Skin epidermis (tissue), 12 donors: Measurements from ENCODE around the gene MYRIP.

ENCODE experiments used
- H3K27ac ChIP-seq, 21 experiments: fragments of 200-600 bp; sonication (generic) in 11 of 21; one replicate each; pipeline ENCODE4 v1.5.0; 2020; ENCODE audit warnings: mild to moderate bottlenecking in 3 of 21, inconsistent platforms in 2 of 21, moderate library complexity in 2 of 21
- H3K4me3 ChIP-seq, 7 experiments: fragments of 200-600 bp; sonication (generic) in 2 of 7; one replicate each; pipeline ENCODE4 v1.5.0; 2020; ENCODE audit warnings: inconsistent platforms in 2 of 7, mild to moderate bottlenecking in 2 of 7, moderate library complexity in 1 of 7

Gene MYRIP

DNA sequence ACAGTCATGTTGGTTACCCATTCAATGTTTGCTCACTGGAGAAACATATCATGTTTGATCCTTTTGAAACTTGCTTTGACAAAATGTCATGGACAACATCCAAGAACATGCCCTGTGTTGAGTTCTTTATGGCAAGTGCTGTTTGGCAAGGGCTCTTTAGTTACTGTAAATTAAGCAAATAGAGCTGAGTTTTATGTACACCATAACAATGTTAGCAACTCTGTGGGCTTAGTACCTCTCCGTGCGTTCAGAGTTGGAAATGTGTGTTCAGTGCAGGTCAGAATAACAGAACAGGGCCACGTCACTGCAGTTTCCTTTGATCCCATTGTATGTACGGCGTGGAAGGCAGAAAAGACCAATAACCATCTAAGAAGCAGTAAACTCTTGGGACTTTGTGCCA, 132.5 kb downstream of the MYRIP start:
- Histone ChIP-seq H3K27ac (no peak overlapping the region), H3K4me3 (no peak overlapping the region)

DNA sequence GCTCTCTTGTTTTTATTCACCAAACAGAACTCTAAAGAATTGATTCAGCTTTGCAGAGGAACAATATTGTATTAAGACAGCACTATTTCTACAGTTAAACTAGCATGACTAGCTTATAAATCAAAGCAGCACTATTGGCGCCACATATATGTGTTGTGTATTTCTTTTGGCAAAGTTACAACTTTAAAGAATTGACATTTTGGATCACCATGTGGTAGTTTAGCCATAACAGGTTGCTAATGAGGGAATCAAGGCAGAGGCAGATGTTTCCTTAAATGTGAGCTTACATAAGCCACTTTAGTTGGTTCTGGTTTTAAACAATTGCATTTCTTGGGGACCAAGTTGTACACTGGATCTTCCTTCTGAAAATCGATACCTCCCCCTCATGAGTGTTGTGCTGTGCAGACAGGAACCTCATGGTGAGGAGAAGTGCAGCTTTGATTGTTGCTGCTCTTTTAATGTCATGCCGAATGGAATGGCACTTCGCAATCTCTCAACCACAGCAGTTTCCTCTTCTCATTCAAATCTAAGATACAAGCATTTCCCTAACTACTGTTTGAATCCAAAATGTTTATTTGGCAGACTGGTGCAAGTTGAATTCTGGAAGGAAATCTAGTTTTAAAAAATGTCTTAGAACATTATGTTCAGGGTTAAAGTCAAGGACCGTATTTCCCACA, 151.2 kb downstream of the MYRIP start:
- Histone ChIP-seq H3K27ac (peak overlapping the region in 4 of 21 experiments; percentile 13 to 67 (median 26)), H3K4me3 (no peak overlapping the region)

DNA sequence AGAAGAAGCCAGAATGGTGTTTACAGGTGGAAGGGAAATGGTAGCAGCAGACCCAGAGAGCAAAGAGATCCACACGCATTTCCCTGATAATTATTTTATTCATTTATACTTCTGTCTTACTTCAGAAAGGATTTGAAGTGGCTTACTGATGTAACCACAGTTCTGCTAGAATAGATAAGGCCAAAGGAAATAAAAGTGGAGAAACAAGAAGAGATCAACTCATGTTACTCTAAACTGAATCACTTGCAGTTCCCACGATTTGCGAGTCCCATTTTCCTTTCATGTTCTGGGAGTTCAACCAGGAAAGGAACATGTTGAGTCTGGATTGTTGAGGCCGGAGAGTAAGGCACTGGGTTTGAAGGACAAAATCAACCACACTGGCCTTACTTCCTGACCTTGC, 151.8 kb downstream of the MYRIP start:
- no peak overlapping the region for H3K4me3 ChIP-seq
- H3K27ac ChIP-seq, result peak overlapping the region in 9 of 21 experiments; percentile 5 to 79 (median 31)

DNA sequence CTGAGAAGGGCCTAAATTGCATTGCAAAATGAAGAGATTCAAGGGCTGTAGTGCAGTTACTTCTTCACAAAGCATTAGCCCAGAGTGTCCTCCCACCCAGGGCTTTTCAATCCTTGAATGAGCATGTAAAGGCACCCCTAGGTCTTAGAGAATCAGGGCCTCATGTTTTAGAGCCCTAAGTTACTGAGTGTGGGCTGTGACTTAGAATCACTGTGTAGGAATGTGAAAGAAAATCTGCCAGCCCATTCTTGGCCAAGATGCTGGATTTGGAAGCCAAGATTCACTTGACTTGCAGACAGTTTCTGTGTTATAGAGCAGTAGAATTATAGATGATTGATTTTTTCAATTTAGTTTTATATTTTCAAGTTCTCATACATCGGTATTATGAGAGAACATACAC, 153.2 kb downstream of the MYRIP start:
- no peak overlapping the region for H3K4me3 ChIP-seq
- H3K27ac ChIP-seq, result peak overlapping the region in 4 of 21 experiments; percentile 26 to 79 (median 42)

DNA sequence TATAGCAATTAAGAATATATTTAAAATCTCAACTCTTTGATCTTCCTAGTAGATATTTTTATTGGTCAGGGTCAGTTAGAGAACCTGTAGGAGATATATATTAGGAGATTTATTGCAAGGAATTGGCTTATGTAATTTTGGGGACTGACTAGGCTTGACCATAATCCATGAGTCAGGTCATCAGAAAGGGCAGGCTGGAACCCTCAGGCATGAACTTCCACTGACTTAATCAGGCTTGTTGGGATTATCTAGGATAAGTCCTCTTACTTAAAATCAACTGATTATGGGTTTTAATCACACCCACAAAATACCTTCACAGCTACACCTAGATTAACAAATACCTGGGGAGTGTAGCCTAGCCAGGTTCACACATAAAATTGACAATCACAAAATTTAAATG, 156.1 kb downstream of the MYRIP start:
- Histone ChIP-seq H3K4me3 (no peak overlapping the region), H3K27ac (no peak overlapping the region)

DNA sequence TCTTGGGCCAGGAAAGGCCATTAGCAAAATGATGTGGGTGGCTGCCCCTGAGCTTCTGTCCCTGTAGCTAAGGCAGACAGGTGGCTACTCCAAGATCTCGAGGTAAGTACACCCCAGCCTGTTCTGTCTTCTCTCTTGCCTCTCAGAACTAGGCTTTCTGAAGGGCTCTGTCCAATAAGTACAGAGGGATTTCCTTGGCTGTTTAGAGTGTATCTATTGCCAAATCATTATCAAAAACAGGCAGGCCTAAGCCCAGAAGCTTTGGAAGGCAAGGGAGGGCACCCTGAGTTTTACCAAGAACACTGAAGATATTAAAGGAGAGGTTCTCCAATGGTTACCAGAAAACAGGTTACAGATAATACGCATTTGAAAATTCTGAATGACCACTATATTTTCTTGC, 156.6 kb downstream of the MYRIP start:
- H3K27ac ChIP-seq, result no peak overlapping the region
- no peak overlapping the region for H3K4me3 ChIP-seq

DNA sequence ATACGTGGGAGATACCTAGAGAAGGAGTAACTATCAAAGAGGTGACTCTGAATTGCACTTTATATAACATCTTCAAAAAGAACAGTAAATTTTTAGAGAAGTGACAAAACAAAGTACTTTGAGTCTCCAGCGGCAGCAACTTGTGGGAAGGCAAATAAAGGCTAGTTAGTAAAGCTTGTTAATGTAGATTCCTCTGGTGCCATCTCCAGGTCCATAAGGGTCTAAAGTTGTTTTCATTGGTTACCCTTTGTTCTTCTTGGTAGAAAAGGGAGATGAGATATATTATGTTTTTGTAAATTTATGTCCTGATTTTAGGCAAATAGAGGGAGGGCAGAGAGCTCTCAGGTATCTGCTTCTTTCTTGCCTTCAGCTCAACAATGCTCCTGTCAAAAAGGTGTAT, 161.6 kb downstream of the MYRIP start:
- no peak overlapping the region for H3K27ac ChIP-seq
- no peak overlapping the region for H3K4me3 ChIP-seq

DNA sequence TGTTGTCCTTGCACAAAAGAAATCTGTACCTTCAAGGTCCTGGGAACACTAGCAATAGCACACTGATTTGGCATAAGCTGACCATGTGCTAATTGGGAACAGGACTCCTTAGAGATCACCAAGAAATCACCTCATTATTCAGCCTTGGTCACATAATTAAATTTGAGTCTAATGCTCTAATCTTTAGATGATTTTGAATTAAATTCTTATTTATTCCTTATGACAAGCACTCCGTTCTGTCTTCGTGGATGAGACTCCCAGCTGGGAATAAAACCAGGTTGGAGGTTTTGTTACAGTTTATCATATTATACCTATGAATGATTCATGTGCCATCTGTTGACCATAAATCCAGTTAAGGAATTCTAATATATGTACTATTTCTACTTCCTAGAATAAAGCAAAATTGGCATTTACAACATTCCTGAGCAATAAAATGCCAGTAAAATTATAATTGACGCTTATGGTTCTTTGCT, 162.2 kb downstream of the MYRIP start:
- H3K27ac ChIP-seq, result no peak overlapping the region

DNA sequence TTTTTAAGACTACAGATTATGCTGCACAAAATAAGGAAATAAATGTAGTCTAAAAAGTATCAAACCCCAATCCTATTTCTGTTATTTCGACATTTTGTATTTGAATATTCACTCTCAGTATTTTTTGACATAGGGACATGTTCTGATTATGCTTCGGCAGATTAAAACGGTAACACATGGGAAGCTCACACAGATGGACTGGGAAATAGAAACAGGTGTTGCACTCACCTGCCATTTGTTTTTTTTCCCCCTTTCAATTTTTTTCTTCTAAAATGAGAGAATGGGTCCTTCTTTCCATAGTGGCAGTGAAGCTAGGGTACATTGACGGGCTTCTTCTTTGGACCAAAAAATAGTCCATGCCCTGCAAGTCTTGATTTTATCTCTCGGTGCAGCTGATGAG, 163.1 kb downstream of the MYRIP start:
- no peak overlapping the region for H3K27ac ChIP-seq
- no peak overlapping the region for H3K4me3 ChIP-seq

More for the DNA sequence above, 162.2 kb downstream of the MYRIP start:
- no peak overlapping the region for H3K4me3 ChIP-seq

DNA sequence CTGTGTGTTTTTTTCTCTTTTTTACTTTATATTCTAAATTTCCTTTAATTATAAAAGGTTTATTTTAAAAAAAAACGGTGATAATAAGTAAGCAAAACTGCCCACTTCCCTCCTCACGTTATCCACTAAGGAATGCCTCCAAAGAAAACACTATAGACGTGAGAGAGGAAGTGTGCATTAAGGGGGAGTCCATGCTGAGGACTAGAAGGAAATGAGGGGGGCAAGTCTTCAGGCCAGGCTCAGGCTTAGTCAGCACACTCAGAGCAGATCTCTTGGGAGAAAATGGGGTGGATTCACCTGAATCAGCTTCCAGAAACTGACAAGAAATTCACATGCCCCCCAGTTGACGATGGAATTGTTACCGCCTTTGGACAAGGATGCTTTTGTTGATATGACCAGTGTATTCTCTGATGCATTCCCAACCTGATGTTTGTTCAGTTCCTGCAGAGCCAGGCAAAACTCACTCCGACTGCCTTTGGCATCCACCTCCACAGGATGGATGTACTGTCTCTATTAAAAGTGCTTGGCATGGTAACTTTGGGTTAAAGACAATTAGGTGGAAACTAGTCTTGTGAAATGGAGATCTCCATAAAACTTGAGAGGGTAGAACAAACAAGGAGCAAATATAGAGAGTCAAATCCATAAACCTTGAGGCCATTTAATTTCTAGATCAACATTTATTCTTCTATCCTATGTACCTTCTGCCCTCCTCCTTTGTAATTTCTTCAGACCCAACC, 167.8 kb downstream of the MYRIP start:
- no peak overlapping the region for H3K27ac ChIP-seq
- H3K4me3 ChIP-seq, result no peak overlapping the region

DNA sequence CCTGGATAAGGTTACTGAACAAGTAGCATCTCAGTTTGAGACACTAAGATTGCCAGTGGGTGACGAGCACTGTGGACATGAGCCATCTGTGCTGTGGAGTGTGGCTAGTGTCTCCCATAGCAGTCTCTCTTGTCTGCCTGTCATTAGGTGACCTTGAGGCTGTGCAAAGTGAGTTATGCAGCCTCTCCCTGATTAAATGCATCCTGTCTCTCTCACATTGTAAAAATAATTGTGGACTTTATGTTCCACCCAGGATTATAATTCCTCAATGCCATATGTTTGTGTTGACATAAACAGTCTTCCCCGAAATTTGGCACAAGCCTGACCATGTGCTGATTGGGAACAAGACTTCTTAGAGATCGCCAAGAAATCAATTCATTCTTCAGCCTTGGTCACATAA, 168.9 kb downstream of the MYRIP start:
- H3K27ac ChIP-seq, result no peak overlapping the region
- no peak overlapping the region for H3K4me3 ChIP-seq

DNA sequence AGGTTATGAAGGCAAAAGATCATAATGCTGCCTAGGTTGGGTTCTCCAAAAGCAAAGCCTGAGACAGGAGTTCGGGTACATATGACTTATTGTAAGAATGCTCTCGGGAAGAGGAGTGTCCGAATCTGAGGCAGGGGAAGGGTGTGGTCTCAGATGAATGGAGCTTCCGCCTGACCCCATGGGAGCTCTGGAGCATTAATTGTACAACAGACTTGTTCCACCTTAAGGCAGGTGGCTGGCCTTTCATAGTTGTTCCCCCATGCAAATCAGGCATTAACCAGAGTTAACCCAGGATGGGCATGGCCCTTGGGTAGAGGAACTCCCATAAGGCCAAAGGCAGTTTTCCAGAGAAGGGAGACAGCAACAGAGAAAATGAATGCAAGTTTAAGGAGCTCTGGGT, 170.6 kb downstream of the MYRIP start:
- Histone ChIP-seq H3K27ac (no peak overlapping the region), H3K4me3 (no peak overlapping the region)

DNA sequence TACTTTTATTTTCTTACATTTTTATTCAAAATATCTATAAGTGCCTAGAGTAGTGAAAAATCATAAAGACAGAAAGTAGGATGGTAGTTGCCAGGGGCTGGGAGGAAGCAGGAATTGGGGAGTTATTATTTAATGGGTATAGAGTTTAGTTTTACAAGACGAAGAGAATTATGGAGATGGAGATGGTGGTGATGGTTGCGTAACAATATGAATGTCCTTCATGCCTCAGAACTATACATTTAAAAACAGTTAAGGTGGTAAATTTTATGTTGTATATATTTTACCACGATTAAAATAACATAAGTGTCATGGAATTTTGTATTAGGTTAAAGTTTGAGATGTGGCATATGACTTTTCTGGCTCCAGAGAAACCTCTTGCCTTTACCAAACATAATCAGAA, 171.4 kb downstream of the MYRIP start:
- no peak overlapping the region for H3K4me3 ChIP-seq
- no peak overlapping the region for H3K27ac ChIP-seq

DNA sequence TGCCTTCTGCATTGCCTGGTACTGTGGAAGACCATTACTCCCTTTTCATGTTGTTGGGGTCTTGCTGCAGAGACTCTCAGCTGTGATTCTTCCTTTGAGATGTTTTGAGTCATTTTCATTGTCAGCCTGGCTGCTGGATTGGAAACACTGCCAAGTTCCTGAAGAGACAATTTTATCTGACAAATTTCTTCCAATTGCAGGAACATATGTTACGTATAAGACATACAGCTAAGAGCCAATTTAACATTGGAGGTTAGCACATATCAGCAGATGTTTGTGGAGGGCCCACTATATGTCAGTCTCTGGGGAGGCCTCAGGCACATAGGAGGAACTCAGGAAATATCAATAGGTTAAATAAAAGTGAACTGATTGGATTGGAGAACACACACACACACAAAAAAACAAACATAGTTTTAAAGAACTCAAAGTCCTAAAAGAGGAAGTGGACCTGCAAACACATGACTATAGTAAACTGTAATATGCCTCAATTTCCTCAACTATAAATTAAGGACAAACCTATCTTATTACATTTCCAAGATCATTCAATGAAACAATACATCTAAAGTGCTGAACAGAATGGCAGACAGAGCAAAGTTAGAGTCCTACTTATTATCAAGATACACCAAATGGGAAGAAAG, 172.3 kb downstream of the MYRIP start:
- Histone ChIP-seq H3K27ac (no peak overlapping the region), H3K4me3 (no peak overlapping the region)

DNA sequence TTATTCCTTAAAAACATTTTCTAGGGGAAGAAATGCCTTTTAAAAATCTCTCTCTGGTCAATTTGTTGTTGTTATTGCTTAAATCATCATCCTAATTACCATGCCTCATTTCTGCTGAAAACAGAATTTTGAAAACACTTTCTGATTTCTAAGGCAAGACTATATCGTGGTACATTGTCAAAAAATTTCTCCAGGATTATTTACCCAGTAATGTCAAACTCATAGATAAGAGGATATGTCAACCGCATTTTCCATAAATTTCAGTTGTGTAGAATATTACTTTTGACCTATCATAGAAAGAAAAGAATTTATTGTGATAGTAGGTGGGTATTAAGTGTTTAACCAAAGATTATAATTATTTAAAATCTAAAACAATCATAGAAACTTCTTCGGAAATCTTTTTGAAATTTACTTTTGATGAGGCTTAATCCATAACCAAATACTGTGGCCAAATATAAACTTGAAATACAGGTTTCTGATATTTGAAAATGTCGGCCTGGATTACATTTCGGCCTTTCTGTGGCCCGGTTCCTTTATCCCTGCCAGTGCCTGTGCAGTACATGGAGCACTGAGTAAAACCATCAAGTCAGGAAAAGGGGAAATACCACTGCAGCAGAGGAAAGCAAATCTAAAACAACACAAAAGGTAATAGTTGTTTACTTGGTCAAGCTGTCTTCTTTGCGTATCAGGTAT, 173.4 kb downstream of the MYRIP start:
- Histone ChIP-seq H3K27ac (no peak overlapping the region), H3K4me3 (no peak overlapping the region)

DNA sequence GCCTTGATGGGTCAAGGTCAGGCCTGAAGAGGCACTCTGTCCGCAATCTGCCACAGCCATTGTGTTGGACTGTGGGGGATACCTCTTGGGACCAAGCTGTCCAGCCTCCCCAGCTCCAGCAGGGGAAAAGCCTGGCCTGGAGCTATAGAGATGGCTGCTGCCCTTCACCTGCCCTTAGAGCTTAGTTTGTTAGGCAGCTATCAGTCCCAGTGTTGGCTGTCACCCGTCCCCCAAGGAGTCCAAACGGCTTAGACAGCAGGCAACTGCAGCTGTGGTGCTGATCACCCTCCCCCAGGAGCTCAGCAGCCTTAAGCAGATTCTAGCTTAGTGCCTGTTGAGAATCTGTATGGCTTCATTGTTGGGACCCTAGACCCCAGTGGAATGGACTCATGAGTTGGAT, 180.3 kb downstream of the MYRIP start:
- no peak overlapping the region for H3K4me3 ChIP-seq
- H3K27ac ChIP-seq, result no peak overlapping the region

DNA sequence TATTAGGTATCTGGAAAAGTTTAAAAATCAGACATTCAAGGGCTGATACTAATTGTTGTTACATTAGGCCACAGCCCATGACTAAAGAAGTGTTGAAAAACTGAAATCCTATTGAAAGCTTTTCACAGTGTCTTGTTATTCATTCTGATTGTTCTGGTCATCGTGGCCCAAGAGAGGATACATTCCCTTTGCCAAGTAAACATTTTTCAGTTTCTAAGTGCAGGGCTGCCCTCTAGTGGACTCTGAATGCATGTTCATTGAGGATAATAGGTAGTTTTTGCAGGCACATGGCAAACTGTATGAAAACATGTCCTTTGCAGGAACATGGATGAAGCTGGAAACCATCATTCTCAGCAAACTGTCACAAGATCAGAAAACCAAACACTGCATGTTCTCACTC, 181.1 kb downstream of the MYRIP start:
- no peak overlapping the region for H3K27ac ChIP-seq
- no peak overlapping the region for H3K4me3 ChIP-seq

DNA sequence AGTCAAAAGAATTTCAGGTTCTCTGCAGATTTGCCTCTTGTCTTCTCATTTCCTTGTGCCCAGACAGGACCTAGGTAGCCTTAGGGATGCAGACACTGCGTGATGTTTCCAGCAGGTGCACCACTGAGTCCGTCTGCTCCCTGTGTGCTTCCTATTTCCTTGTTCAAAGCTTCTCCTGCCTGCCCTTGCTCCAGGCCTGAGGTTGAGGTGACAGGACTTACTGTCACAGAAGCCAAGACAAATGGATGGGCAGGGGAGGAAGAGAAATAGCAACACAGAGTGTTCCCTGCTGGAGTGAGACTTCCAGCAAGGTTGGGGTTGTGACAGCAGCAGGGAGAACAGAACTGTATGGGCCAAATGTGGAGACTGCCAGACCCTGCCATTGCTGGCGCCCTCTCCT, 199.4 kb downstream of the MYRIP start:
- H3K4me3 ChIP-seq, result no peak overlapping the region
- H3K27ac ChIP-seq, result no peak overlapping the region

DNA sequence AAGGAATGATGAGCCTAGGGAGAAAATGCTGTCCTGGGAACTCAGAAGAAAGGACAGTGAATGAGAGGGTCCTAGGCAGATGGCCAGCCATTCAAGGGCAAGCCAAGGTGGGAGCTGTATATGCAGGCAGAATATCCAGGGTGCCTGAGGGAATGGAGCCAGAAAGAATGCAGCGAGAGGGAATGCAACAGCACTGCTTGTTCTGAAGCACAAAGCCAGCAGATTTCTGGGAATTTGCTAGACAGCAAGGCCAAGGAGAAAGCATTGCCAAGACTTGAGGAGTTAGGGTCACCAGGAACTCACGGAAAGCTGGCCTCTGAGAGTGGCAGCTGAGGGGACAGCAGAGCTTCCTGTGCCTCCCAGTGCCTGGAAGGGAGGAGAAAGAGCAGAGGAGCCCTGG, 200.6 kb downstream of the MYRIP start:
- H3K4me3 ChIP-seq, result no peak overlapping the region
- H3K27ac ChIP-seq, result no peak overlapping the region

DNA sequence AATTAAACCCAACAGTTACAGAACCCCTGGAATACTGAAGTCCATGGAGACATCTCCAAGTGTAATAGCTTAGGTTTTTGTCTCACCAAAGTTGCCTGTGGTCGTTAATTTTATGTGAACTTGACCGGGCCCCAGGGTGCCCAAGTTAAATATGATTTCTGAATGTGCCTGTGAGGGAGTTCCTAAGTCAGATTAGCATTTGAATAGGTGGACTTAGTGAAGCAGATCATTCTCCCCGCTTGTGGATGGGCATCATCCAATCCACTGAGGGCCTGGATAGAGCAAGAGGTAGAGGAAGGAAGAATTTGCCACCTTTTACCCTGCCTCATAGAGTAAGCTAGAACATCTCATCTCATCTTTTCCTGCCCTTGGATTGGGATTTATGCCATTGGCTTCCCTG, 203.0 kb downstream of the MYRIP start:
- Histone ChIP-seq H3K4me3 (no peak overlapping the region), H3K27ac (no peak overlapping the region)
